Dermis blood vessel endothelial cell (primary cell): ENCODE data around the gene SFMBT1. TPM values are rescaled to one million over a fixed set of nuclear protein-coding genes. Genes with fewer than 3 reads are reported as not detected.

Experiments used
- DNase-seq: peaks from one replicate; pipeline ENCODE4 v3.0.0; 2010
- total RNA-seq: library from RNA; depleted of rRNA; stranded (reverse); fragments of >200 nt; gene quantifications from 2 replicates; pipeline ENCODE4 v1.2.3, GENCODE V29; 2014

SFMBT1 gene, protein sequence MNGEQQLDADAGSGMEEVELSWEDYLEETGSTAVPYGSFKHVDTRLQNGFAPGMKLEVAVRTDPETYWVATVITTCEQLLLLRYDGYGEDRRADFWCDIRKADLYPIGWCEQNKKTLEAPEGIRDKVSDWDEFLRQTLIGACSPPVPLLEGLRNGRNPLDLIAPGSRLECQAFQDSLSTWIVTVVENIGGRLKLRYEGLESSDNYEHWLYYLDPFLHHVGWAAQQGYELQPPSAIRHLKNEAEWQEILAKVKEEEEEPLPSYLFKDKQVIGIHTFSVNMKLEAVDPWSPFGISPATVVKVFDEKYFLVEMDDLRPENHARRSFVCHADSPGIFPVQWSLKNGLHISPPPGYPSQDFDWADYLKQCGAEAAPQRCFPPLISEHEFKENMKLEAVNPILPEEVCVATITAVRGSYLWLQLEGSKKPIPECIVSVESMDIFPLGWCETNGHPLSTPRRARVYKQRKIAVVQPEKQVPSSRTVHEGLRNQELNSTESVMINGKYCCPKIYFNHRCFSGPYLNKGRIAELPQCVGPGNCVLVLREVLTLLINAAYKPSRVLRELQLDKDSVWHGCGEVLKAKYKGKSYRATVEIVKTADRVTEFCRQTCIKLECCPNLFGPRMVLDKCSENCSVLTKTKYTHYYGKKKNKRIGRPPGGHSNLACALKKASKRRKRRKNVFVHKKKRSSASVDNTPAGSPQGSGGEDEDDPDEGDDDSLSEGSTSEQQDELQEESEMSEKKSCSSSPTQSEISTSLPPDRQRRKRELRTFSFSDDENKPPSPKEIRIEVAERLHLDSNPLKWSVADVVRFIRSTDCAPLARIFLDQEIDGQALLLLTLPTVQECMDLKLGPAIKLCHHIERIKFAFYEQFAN
- 3.4 and 3.9 TPM in 2 replicates for total RNA-seq

- peak; percentile 66 for DNase-seq
These were observed at the start of gene SFMBT1 for GRCh38 chr3:53045518-53046170. Gene SFMBT1 (minus strand): TSS chr3:53046073. CDS start chr3:52969128, 76,945 bp downstream.

GRCh38 chr3:53092942-53093341, 47.1 kb upstream of the SFMBT1 start:
- DNase-seq: no peak

- no peak for DNase-seq
These were observed 46.3 kb upstream of the SFMBT1 start for GRCh38 chr3:53092216-53092615.

DNA sequence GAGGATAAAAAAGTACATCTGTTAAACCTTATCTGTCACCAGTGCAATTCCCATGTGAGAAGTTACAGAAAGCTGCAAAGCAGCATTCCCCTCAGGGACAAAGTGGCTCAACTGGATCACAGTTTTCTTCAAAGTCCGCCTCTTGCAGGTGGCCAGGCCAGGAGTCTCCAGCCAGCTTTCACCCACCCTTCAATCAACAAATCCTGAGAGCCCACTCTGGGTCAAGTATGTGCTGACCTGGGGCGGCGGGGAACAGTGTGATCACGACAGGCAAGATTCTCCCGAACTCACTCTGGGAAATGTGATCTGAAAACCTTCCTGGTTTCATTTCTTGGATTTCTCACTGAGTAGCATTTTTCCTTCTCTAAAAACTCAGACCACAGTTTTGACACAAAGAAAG, 45.1 kb upstream of the SFMBT1 start:
- no peak for DNase-seq

DNA sequence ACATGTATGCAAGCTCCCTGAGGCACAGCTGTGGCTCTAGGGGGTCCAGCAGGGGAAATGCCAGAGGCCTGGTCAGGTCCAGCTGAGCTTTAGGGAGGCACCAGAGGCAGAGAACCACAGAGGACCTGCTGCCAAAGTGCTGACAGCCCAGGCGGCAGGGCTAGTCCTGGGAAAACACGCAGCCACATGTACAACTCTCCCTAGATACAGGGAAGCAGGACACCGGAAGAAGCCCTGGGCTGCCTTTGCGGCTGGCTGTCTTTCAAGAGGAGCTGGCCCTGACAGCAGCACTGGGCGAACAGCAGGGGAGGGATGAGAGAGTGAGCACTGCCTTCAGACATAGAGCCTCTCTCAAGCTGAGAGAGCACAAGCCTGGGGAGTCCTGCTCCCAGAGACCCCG, 43.6 kb upstream of the SFMBT1 start:
- no peak for DNase-seq

GRCh38 chr3:53085476-53085875, 39.6 kb upstream of the SFMBT1 start:
- no peak for DNase-seq

GRCh38 chr3:53084310-53085001, 38.6 kb upstream of the SFMBT1 start:
- DNase-seq: no peak

- no peak for DNase-seq
These were observed 38.1 kb upstream of the SFMBT1 start for GRCh38 chr3:53083949-53084309.

DNA sequence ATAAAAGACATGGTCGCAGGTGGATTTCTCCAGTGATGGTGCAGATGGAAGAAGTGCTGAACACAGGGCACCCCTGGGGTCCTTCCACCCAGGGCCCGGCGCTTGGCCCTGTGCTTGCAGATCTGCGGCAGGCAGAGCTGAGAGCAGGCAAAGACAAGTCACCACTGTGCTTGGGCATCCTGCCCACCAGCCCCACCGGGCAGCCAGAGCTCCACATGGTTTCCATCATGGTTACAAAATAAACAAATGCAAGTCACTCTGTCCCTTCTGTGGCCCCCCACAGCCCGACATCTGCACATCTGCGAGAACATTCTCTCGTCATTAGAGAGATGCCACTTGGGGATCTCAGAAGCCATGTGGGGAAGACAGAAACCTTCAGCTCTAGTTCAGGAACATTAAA, 37.6 kb upstream of the SFMBT1 start:
- no peak for DNase-seq

- no peak for DNase-seq
These were observed 36.9 kb upstream of the SFMBT1 start for GRCh38 chr3:53082736-53083135.

- DNase-seq: no peak
These were observed 35.4 kb upstream of the SFMBT1 start for GRCh38 chr3:53081318-53081717.

DNA sequence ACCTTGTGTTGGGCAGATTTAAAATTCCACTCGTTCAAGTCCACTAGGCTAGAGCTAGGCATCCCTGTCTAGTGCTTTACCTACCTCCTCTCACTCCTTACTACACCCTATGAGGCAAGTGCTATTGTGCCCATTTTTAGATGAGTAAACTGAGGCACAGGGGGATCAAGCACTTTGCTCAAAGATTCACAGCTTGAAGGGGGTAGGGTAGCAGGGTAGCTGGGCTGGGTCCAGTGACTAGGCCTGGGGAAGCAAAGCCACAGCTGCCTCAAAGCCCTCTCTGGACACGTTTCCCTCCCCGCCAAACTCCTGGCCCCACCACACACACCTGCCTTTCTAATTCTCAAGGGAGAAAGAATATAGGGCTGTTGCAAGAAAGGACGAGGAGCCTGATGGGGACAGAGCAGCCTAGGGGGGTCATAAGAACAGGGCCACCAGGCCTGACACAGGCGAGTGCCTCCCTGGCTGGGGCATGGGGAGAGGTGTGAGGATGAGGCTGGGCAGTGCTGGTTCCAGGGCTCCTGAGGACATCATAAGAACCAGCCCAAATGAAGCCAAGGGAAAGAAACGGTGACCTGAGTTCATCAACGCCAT, 34.8 kb upstream of the SFMBT1 start:
- no peak for DNase-seq

DNA sequence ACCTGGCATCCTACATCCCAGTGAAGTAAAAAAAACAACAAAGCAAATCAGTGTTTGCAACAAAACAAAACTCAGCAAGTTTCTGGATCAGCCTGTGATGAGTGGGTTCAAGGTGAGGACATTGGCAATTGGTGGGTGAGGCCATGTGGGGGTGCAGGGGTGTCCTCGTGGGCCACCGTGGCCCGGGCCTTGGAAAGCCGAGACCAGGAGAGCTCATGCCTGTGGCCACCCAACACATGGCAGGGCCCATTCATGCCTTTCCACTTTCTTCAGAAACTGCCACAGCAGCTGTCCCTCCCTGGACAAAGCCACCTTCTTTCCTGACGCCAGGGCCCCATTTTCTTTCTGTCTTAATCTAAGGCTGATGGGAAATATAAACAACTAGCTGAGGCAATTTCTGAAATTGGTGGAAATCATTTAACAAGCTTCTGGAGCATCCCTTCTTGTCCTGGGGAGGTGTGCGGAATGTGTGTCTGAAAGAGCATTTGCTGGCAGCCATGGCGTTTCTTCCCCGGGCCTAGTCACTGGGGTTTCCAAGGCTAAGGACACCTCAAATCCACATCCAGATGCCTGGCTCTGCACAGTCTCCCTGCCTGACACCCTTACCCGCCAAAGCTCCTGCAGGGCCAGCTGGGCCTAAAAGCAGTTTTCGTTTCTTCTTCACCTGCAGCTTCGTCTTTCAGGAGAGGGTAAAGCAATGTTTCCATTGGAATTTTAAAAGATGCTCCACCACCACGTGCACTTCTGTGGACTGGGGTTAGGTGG, 34.1 kb upstream of the SFMBT1 start:
- no peak for DNase-seq

- DNase-seq: no peak
These were observed 33.3 kb upstream of the SFMBT1 start for GRCh38 chr3:53079147-53079546.

DNA sequence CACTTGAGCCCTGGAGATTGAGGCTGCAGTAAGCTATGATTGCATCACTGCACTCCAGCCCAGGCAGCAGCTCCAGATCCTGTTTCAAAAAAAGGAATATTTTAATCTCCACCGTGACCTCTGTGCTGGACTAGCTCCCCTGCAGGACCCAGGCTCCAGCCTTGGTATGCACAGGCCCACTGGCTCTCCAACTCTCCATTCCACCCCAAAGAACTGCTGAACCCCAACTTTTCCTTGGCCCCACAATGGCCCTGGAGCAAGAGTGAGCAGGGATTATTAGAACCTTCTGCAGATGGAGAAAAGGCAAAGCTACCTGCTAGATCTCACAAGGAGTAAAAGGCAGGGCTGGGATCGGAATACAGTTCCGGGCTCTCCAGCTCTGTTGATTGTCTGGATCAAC, 32.8 kb upstream of the SFMBT1 start:
- DNase-seq: no peak

DNA sequence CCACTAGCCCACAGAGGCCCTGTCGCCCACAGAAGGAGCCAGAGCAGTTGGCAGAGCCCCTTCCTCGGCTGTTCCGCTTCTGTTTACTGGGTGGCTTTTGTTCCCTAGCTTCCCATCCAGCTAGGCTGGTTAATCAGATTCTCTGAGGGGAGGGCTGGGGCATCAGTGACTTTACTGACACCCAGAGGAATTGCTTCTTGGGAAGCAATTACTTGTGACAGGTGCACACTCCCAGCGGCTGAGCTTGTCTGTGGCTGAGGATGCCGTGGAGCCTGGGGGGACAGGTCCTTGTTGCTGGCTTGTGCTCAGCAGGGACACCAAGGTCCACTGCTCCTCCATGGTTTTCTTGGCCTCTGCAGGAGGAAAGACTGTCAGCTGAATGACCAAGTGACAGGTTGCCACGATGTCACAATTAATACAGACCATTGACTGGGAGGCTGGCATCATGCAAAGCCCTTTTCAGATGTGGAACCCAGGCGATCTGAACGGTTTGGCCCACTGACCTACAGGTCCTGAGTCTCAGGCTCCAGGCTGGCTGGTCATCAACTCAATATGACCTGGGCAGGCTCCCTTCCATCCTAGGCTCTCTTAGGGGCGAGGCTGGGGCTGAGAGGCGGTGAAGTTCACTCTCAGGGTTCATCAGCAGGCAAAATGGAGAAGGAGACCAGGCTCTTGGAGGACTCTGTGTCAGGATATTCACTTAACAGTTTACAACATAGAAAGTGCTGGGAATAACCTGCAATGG, 31.8 kb upstream of the SFMBT1 start:
- no peak for DNase-seq

DNA sequence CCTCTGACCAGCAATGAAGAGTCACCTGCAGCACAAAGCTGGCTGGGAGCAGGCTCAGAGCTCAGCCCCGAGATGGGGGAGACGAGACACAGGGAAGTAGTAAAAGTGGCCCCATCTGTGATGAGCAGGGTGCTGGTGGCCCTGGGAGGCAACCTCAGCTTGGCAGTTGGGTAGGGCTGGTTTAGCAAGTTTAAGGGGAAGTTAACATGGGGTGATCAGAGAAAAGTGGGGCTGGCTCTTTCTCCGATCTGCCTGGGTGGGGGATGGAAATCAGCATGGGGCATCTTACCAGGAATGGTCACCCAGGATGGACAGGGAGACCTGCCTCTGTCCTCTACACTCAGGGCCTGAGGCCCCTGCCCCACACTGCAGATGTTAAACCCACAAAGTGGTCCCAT, 29.9 kb upstream of the SFMBT1 start:
- DNase-seq: no peak

DNA sequence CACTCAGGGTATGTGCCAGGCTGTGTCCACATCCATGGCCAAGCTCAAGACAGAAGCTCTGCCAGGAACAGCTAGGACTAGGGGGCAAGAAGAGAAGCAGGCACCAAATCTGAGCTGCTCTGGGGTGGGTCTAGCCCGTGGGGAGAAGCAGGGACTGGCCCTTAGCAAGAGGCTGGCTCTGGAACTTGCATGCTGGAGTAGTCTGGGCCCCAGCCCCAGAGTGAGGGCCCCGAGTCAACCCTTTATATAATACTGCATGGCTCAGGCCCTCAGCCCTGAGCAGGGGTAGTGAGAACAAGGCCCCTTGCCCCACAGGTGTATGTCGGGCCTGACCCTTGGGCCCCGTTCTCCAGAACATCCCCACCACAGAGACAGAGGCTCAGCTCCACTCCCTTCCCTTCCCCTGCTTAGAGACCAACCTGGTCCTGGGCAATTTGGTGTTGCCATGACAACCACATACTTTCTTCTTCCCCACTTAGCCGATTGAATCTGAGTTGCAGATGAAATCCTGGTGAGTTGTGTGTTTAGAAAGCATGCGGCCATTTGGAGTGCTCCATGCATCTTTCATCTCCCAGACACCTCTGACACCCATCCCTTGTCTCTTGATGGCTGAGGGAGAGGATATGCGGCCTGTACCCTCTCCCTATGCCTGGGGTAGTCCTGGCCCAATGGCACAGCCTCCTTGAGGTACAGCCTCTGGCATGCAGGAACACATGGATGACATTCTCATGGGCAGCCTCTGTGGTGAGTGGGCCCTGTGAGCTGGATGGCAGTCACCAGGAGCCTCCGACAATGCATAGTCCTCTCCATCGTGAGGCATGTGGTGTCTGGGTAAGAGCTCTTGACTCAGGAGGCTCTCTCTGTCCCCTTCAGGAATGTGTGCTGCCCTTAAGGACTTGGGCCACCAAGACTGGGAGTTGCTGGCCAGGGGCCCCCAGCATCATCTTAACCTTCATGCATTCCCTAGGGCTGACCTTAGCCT, 29.2 kb upstream of the SFMBT1 start:
- no peak for DNase-seq

GRCh38 chr3:53074366-53074696, 28.5 kb upstream of the SFMBT1 start:
- no peak for DNase-seq
